Epithelial cell of prostate (primary cell): ENCODE results near the gene ARG2.
"Not testable (repeated sequence)": the region's sequence is repeated elsewhere in the genome, so short reads cannot be mapped to it uniquely, and the experiment has no call there.

Experiments used
- DNase-seq: peaks from one replicate; pipeline ENCODE4 v3.0.0-alpha.2; 2011; ENCODE audit warnings: low read depth, low spot score
- H3K27ac ChIP-seq: fragments of 450-650 bp; 2 replicates; pipeline ENCODE4 v1.5.1; 2017; ENCODE audit warnings: mild to moderate bottlenecking

The ARG2 gene

DNA sequence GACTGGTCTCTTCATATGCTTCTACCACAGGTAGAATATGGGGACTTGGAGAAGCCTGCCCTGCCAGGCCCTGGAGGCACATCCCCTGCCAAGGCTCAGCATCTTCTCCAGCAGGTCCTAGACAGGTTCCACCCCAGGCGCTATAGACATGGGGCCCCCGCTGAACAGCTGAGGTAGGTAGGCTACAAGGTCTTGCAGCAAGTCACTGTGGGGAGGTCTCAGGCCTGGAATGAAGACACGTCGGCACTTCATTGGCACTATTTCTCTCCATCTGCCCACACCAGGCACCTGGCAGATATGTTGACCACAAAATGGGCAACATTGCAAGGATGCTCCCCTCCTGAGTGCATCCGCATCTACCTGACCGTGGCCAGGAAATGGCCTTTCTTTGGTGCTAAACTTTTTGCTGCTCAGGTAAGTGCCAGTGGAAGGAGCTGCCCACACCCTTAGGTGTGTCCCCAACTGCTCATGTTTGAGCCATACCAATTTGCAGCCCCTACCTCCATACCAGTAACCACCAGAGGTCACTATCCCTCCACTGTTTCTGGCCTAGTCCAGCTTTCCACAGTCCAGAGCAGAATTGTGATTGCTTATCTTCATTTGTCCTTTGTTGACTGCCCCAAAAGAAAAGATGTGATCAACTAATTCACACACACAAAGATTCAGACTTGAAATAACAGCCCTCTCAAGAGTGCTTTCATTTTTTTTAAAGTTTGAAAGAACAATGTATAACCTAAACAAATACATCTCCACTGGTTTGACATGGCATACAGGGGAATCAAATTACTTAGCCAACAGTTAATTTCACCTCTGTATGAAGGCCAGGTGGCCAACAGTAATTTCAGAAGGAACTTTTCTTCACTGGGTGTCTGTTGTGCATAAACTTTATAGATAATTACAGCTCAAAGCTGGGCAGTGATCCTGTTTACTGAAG lies 35.7 kb upstream of the ARG2 start:
- DNase-seq = no peak
- no peak overlapping the region for H3K27ac ChIP-seq

GRCh38 chr14:67584978-67585377 lies 34.7 kb upstream of the ARG2 start:
- DNase-seq = no peak
- H3K27ac ChIP-seq = no peak overlapping the region

GRCh38 chr14:67586369-67586768 lies 33.4 kb upstream of the ARG2 start:
- DNase-seq = no peak

DNA sequence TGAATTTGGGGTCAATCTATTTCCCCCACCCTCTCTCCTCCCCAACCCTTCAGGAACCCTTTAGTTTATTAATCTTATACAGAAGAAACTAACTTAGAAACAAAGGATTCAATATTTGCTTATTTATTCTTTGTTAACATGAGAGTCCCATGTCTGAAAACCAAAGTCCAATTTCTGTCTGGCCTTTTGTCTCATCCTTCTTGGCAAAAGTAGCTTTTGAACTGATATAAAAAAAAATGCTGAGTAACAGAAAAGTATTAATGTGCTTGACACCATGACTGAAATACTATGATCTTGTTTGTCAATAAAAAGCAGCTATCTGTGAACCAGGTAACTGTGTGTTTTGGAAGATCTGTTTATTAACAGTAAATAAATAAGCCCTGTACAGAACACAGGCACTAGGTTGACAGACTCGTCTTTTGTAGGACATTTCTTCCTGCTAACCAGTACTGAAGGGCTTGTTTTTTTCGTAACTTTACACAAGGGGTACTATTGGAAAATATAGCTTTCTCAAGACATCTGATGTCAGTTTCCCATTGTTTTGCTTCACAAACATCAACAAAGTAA lies 30.4 kb upstream of the ARG2 start:
- no peak overlapping the region for H3K27ac ChIP-seq
- no peak for DNase-seq

More at GRCh38 chr14:67586369-67586768, 33.4 kb upstream of the ARG2 start:
- H3K27ac ChIP-seq = no peak overlapping the region

GRCh38 chr14:67593650-67594049 lies 26.1 kb upstream of the ARG2 start:
- DNase-seq, H3K27ac ChIP-seq: not testable (repeated sequence)

- no peak overlapping the region for H3K27ac ChIP-seq
- DNase-seq = no peak
These were observed 24.3 kb upstream of the ARG2 start for GRCh38 chr14:67595392-67595791.

- DNase-seq = peak; percentile 29
These were observed 19.8 kb upstream of the ARG2 start, which contains the start of gene PIGH for GRCh38 chr14:67599698-67600561. Gene PIGH, minus strand, starts transcription at chr14:67600268. Its CDS starts 65 bp downstream, at chr14:67600203.

GRCh38 chr14:67600562-67600974 lies 19.2 kb upstream of the ARG2 start:
- peak overlapping the region; percentile 59 for H3K27ac ChIP-seq
- not testable (repeated sequence) for DNase-seq

More at GRCh38 chr14:67599698-67600561, 19.8 kb upstream of the ARG2 start, which contains the start of gene PIGH:
- H3K27ac ChIP-seq = peak within 1 kb of the TSS; percentile 59

DNA sequence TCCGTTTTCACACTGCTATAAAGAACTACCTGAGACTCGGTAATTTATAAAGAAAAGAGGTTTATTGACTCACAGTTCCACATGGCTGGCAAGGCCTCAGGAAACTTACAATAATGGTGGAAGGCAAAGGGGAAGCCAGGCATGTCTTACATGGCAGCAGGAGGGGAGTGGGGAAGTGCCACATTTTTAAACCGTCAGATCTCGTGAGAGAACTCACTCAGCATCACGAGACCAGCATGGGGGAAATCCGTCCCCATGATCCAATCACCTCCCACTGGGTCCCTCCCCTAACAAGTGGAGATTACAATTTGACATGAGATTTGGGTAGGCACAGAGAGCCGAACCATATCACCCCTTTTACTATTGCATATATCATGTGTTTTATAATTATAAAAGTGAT lies 17.6 kb upstream of the ARG2 start:
- H3K27ac ChIP-seq = no peak overlapping the region
- no peak for DNase-seq

DNA sequence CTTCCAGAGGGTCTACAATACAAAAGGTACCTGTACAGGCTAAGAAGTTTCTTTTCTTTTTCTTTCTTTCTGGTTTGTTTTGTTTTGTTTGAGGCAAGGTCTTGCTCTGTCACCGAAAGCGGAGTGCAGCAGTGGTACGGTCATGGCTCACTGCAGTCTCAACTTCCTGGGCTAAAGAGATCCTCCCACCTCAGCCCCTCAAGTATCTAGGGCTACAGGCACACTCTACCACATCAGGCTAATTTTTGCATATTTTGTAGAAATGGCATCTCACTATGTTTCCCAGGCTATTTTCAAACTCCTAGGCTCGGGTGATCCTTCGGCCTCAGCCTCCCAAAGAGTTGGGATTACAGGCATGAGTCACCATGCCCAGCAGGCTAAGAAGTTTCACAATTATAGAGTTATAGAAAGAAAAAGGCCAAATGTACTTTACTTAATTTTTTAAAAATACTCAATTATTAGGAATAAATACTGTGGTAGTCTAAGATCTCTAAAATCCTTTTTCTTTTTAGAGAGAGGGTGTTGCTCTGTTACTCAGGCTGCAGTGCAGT lies 16.6 kb upstream of the ARG2 start:
- no peak overlapping the region for H3K27ac ChIP-seq
- no peak for DNase-seq

DNA sequence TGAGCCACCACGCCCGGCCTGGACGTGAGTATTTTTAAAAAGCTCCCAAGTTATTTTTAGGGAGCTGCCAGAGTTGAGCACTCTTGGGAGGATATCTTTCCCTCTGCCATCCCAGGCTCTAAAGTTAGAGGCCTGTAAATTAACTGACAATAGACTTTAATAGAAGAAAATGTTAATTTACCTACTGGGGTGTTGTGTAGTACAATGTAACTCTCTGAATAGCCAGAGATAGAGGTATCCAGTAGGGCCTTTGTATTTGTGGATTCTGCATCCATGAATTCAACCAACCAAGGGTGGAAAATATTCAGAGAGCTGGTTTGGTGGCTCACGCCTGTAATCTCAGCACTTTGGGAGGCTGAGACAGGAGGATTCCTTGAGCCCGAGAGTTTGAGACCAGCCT lies 12.1 kb upstream of the ARG2 start:
- DNase-seq = no peak
- H3K27ac ChIP-seq = no peak overlapping the region

GRCh38 chr14:67609642-67610310 lies 9.9 kb upstream of the ARG2 start:
- DNase-seq = no peak
- H3K27ac ChIP-seq = no peak overlapping the region

GRCh38 chr14:67610491-67610890 lies 9.2 kb upstream of the ARG2 start:
- no peak overlapping the region for H3K27ac ChIP-seq
- no peak for DNase-seq

DNA sequence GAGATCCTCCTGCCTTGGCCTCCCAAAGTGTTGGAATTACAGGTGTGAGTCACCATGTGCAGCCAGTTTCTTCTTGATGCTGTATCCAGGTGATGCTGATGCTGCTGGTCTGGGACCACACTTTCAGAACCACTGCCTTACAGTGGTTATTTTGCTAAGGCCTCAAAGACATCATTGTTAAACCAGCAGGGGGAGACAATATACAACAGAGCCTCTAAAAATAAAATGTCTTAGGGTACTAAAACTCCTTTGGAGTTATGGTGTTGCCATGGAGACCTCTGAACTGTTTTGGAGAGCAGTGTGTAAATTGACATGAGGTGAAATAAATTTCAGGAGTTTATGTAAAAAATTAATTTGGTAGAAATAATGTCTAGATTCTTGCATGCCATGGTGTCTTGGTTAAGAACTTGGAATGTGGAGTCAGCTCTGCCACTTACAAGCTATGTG lies 1.1 kb upstream of the ARG2 start:
- peak overlapping the region; percentile 52 for H3K27ac ChIP-seq
- DNase-seq = peak; percentile 20

GRCh38 chr14:67620217-67620785 lies 581 bp downstream of the ARG2 start:
- H3K27ac ChIP-seq = peak overlapping the region; percentile 52
- DNase-seq = no peak

DNA sequence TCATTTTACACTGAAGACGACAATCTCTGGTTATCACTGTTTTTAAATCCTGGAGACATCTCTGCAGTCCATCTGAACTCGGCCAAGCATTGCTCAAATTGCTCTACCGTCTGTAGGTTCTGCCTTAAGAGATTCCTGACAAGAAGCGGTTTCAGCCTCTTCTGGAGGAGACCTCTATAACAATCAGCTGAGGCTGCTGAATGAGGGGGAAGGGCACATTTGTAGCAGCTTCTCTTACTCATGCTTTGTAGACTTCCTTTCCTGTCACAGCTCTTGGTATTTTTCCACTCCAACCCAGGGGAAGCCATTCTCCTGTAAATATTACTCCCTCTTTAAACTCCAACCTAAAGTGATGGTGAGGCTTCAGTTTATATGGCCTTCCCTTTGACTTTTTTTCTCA lies 3.0 kb downstream of the ARG2 start:
- DNase-seq = peak; percentile 39
- peak overlapping the region; percentile 93 for H3K27ac ChIP-seq

DNA sequence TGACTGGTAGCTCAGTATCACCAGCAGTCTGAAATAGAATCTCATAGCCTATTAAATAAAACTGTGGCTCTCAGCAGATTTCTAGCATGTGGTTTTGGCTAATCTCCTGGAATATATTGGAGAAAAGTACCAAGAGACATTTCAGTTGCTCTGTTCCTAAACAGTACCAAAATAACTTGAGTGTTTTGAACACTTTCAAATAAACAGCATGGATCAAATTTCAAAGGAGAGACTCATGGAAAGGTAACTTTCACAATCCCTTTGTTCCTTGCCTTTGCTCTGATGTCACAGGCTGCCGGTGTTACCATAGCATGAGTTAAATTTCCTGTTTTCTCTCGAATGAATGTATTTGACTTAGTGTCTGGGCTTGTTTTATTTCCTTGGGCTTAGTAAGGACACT lies 3.4 kb downstream of the ARG2 start:
- peak overlapping the region; percentile 93 for H3K27ac ChIP-seq
- peak; percentile 92 for DNase-seq

DNA sequence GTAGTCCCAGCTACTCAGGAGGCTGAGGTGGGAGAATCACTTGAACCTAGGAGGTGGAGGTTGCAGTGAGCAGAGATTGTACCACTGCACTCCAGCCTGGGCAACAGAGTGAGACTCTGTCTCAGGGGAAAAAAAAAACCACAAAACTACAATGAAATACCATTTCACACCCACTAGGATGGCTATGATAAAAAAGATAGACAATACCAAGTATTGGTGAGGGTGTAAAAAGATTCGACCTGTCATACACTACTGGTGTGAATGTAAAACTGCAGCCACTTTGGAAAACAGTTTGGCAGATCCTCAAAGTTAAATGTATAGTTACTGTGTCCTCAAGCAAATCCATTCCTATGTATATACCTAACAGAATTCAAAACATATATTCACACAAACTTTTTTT lies 6.4 kb downstream of the ARG2 start:
- not testable (repeated sequence) for DNase-seq, H3K27ac ChIP-seq

GRCh38 chr14:67627519-67627918 lies 7.8 kb downstream of the ARG2 start:
- no peak overlapping the region for H3K27ac ChIP-seq
- DNase-seq = no peak
